Measurements from ENCODE around the gene C18orf54.

C18orf54 gene

DNA sequence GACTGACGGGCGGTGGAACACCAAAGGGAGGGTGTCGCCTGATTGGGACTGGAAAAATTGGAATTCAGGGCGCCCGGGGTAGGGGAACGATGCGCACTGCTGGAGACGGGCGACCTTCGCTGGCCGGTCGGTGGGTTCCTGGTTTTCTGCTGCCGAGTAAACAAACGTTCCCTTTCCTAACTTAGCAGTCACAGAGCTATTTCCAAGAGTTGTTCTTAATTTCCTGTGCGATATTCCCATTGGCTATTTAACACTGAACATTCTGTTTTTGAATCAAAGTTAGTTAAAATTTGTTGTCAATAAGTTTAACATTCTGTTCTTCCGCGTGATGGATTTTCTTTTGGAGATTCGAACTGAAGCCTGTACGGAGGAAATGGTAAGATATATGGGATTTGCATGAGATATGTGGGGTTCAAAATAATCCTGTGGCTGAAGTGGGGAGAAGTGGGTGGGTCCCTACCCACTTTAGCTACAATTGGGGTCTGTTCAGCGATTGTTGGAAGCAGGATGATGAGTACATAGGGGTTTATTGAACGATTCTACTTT, 862 bp downstream of the C18orf54 start:
- no peaks in the 10 kb centered on the region for H3K9me3 ChIP-seq (ENCODE audit: insufficient read depth, low read length)
- H3K36me3 ChIP-seq (replicated peaks; ENCODE audit: low read depth, low read length), result peaks cover 25% of the 10 kb centered on the region
- H3K4me2 ChIP-seq (ENCODE audit: low read length), result peak overlapping the region; percentile 90
- H3K27me3 ChIP-seq (ENCODE audit: low read depth, low read length), result no peaks in the 10 kb centered on the region
- H2AFZ ChIP-seq (ENCODE audit: low read depth, low read length), result peak overlapping the region; percentile 84
- peak overlapping the region; percentile 66 for H3K27ac ChIP-seq (ENCODE audit: low read length)
- no peaks in the 10 kb centered on the region for H4K20me1 ChIP-seq (ENCODE audit: insufficient read depth, low read length)
- peak overlapping the region; percentile 81 for H3K4me3 ChIP-seq (ENCODE audit: low read length)
- no peak for TF ChIP-seq EZH2phosphoT487 (IDR thresholded peaks at IDR 0.05; ENCODE audit: low read depth)
- TF ChIP-seq, protein P1, sequence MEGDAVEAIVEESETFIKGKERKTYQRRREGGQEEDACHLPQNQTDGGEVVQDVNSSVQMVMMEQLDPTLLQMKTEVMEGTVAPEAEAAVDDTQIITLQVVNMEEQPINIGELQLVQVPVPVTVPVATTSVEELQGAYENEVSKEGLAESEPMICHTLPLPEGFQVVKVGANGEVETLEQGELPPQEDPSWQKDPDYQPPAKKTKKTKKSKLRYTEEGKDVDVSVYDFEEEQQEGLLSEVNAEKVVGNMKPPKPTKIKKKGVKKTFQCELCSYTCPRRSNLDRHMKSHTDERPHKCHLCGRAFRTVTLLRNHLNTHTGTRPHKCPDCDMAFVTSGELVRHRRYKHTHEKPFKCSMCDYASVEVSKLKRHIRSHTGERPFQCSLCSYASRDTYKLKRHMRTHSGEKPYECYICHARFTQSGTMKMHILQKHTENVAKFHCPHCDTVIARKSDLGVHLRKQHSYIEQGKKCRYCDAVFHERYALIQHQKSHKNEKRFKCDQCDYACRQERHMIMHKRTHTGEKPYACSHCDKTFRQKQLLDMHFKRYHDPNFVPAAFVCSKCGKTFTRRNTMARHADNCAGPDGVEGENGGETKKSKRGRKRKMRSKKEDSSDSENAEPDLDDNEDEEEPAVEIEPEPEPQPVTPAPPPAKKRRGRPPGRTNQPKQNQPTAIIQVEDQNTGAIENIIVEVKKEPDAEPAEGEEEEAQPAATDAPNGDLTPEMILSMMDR (IDR thresholded peaks at IDR 0.05; ENCODE audit: low read depth, low read length), result no peak; the same call in 1 of the 2 replicates
- peaks cover 17% of the 10 kb centered on the region for H3K79me2 ChIP-seq (ENCODE audit: low read length)
- H3K9ac ChIP-seq (ENCODE audit: low read length), result peak overlapping the region; percentile 91
- H3K4me1 ChIP-seq (ENCODE audit: low read length), result peaks cover 16% of the 10 kb centered on the region

DNA sequence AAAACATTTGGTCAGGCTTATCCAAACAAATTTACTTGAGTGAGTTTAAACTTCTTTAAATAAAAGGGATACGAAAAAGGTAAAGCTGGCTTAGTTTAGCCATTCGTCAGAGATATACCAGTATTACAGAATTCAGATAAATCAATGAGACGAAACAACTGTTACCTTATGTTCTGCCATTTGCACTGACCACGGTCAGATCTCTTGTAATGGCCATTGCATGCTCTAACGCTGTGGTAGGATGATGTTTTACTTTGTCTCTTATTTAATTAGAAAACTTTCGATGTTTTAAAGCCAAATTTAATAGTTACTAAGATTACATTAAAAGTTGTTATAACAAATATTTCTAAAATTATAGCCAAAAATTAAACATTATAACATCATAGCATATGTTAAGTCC, 1.5 kb downstream of the C18orf54 start:
- peak overlapping the region; percentile 91 for H3K9ac ChIP-seq (ENCODE audit: low read length)
- peak overlapping the region; percentile 81 for H3K4me3 ChIP-seq (ENCODE audit: low read length)
- no peak overlapping the region for H3K27ac ChIP-seq (ENCODE audit: low read length)
- H3K9me3 ChIP-seq (ENCODE audit: insufficient read depth, low read length), result no peaks in the 10 kb centered on the region
- no peaks in the 10 kb centered on the region for H3K27me3 ChIP-seq (ENCODE audit: low read depth, low read length)
- H3K79me2 ChIP-seq (ENCODE audit: low read length), result peaks cover 17% of the 10 kb centered on the region
- H3K36me3 ChIP-seq (replicated peaks; ENCODE audit: low read depth, low read length), result peaks cover 25% of the 10 kb centered on the region
- H2AFZ ChIP-seq (ENCODE audit: low read depth, low read length), result no peak overlapping the region
- H4K20me1 ChIP-seq (ENCODE audit: insufficient read depth, low read length), result no peaks in the 10 kb centered on the region
- TF ChIP-seq, protein P1 (IDR thresholded peaks at IDR 0.05; ENCODE audit: low read depth, low read length), result no peak
- TF ChIP-seq EZH2phosphoT487 (IDR thresholded peaks at IDR 0.05; ENCODE audit: low read depth), result no peak
- H3K4me2 ChIP-seq (ENCODE audit: low read length), result peak overlapping the region; percentile 90
- H3K4me1 ChIP-seq (ENCODE audit: low read length), result peaks cover 16% of the 10 kb centered on the region

DNA sequence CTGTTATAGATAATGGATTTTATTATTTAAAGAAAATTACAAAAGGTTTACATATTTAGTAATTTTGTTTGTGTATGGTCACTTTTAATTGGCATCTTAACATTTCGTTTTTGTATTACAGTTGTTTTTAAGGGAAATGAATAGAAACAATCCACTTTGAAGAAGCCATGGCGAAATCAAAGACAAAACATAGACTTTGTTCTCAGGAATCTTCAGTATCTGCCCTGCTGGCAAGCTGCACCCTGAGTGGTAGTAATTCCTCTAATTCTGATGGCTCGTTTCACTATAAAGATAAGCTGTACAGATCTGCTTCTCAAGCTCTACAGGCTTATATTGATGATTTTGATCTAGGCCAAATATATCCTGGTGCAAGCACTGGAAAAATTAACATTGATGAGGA, 2.7 kb downstream of the C18orf54 start:
- TF ChIP-seq EZH2phosphoT487 (IDR thresholded peaks at IDR 0.05; ENCODE audit: low read depth), result no peak
- TF ChIP-seq, protein P1 (IDR thresholded peaks at IDR 0.05; ENCODE audit: low read depth, low read length), result no peak
- H3K4me3 ChIP-seq (ENCODE audit: low read length), result no peak overlapping the region
- no peak overlapping the region for H2AFZ ChIP-seq (ENCODE audit: low read depth, low read length)
- peaks cover 25% of the 10 kb centered on the region for H3K36me3 ChIP-seq (replicated peaks; ENCODE audit: low read depth, low read length)
- H3K27me3 ChIP-seq (ENCODE audit: low read depth, low read length), result no peaks in the 10 kb centered on the region
- no peaks in the 10 kb centered on the region for H4K20me1 ChIP-seq (ENCODE audit: insufficient read depth, low read length)
- H3K4me2 ChIP-seq (ENCODE audit: low read length), result no peak overlapping the region
- no peak overlapping the region for H3K9ac ChIP-seq (ENCODE audit: low read length)
- H3K79me2 ChIP-seq (ENCODE audit: low read length), result peaks cover 17% of the 10 kb centered on the region
- no peak overlapping the region for H3K27ac ChIP-seq (ENCODE audit: low read length)
- H3K4me1 ChIP-seq (ENCODE audit: low read length), result peaks cover 16% of the 10 kb centered on the region
- H3K9me3 ChIP-seq (ENCODE audit: insufficient read depth, low read length), result no peaks in the 10 kb centered on the region

DNA sequence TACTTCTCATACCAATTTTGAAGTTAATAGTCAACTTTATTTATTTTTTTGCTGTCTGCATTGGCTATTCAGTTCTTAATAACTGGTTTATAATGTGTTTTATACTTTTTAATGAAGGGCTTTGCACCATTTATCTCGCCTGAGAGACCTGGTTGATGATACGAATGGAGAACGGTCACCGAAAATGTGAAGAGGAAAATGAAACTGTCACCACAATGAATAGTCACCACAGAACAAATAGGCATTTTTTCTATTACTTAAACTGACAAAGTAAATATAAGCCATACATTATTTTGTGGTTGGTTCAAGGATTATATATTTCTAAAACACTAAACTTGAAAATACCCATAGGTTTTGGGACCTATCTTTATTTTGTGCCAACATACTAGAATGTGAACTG, 20.4 kb downstream of the C18orf54 start:
- Histone ChIP-seq H3K36me3 (replicated peaks; ENCODE audit: low read depth, low read length) (peaks cover 54% of the 10 kb centered on the region), H3K27me3 (ENCODE audit: low read depth, low read length) (no peaks in the 10 kb centered on the region), H3K27ac (ENCODE audit: low read length) (no peak overlapping the region), H3K79me2 (ENCODE audit: low read length) (no peaks in the 10 kb centered on the region), H3K9me3 (ENCODE audit: insufficient read depth, low read length) (no peaks in the 10 kb centered on the region), H3K4me1 (ENCODE audit: low read length) (no peaks in the 10 kb centered on the region), H3K9ac (ENCODE audit: low read length) (no peak overlapping the region), H2AFZ (ENCODE audit: low read depth, low read length) (no peak overlapping the region), H3K4me3 (ENCODE audit: low read length) (no peak overlapping the region), H4K20me1 (ENCODE audit: insufficient read depth, low read length) (no peaks in the 10 kb centered on the region), H3K4me2 (ENCODE audit: low read length) (no peak overlapping the region)
- no peak for TF ChIP-seq EZH2phosphoT487 (IDR thresholded peaks at IDR 0.05; ENCODE audit: low read depth)
- TF ChIP-seq, protein P1 (IDR thresholded peaks at IDR 0.05; ENCODE audit: low read depth, low read length), result no peak

Data from OCI-LY3 (cell line).